ENCODE data around the gene IL22. TPM values are rescaled to one million over a fixed set of nuclear protein-coding genes. Genes with fewer than 3 reads are reported as not detected.

IL22 gene
- total and polyA plus RNA-seq, 9 of the 15 experiments (the other 6 are each of a cell fraction or from before 2014, with no cell fraction given) = not detected

- no peak for TF ChIP-seq HOMEZ (CRISPR knock-in tag; IDR thresholded peaks at IDR 0.05)
- TF ChIP-seq PBX2 (CRISPR knock-in tag; IDR thresholded peaks at IDR 0.05; ENCODE audit: low read depth) = no peak
- TF ChIP-seq PBX2 (tag; conservative IDR thresholded peaks at IDR 0.05; ENCODE audit: low read depth) = peak; percentile 74
- no peak for TF ChIP-seq ERF (CRISPR knock-in tag; IDR thresholded peaks at IDR 0.05)
- TF ChIP-seq BCLAF1 (IDR thresholded peaks at IDR 0.05; ENCODE audit: borderline replicate concordance in 1 of 2, control insufficient read depth in 1 of 2, low read depth in 2 of 2, low read length in 1 of 2) = no peak
- no peak for TF ChIP-seq CBX8 (IDR thresholded peaks at IDR 0.05; ENCODE audit: borderline replicate concordance, extremely low read depth, low read depth, low read length, poor library complexity, severe bottlenecking)
- TF ChIP-seq PKNOX1 (IDR thresholded peaks at IDR 0.05) = peak; percentile 22; the same call in 1 of the 2 replicates
- TF ChIP-seq ETV1 (tag; conservative IDR thresholded peaks at IDR 0.05; ENCODE audit: low read depth) = 0 out of 2 replicates have a peak, but pooled peaks have one; percentile 13
- no peak for TF ChIP-seq CHCHD3 (CRISPR knock-in tag; IDR thresholded peaks at IDR 0.05)
- peak; percentile 54 for TF ChIP-seq MEIS2 (IDR thresholded peaks at IDR 0.05; ENCODE audit: partially characterized antibody)
- no TSS peak for BruUV-seq (replicated peaks)
- H3K9me1 ChIP-seq (ENCODE audit: control insufficient read depth, insufficient read depth, low read length) = no peaks in the 10 kb centered on the region
- no peaks in the 10 kb centered on the region for H3K36me3 ChIP-seq (ENCODE audit: control insufficient read depth, insufficient read depth, low read length)
- no peaks in the 10 kb centered on the region; a peak in 2 of 5 replicates for H3K4me1 ChIP-seq (replicated peaks in 1 of 2; ENCODE audit: control insufficient read depth in 2 of 2, insufficient read depth in 2 of 2, low read length in 2 of 2)
- no peaks in the 10 kb centered on the region for H4K20me1 ChIP-seq (replicated peaks; ENCODE audit: control insufficient read depth, insufficient read depth, low read length)
- H2AFZ ChIP-seq (ENCODE audit: low read depth, low read length) = no peak overlapping the region
- no peaks in the 10 kb centered on the region for H3K79me2 ChIP-seq (ENCODE audit: control insufficient read depth, insufficient read depth, low read length)
- ChIA-PET POLR2A (no interaction called here), CTCF (ENCODE audit: low intra/inter-chr PET ratio) (no interaction called here)
- H3K9me3 ChIP-seq (replicated peaks; ENCODE audit: control insufficient read depth, insufficient read depth, low read depth, low read length) = no peaks in the 10 kb centered on the region
- no peak overlapping the region for H3K4me3 ChIP-seq
- DNase-seq (ENCODE audit: extremely low read depth in 1 of 4, low spot score in 3 of 4) (no peak), ATAC-seq (no peak), FAIRE-seq (no peak)
- WGBS (ENCODE audit: insufficient coverage, low coverage, missing lambda C conversion rate) = 16% methylated on average over 2 of the region's 2 CpGs
- H3K27ac ChIP-seq (ENCODE audit: extremely low read depth, low read depth, low read length) = no peak overlapping the region
- no peaks in the 10 kb centered on the region for H3K27me3 ChIP-seq (ENCODE audit: control insufficient read depth in 2 of 2, insufficient read depth in 2 of 2, low read length in 2 of 2)
- intact Hi-C loops (cut with micrococcal nuclease) (no loop called here), in situ Hi-C loops (cut with MboI) (no loop called here)
- no peak overlapping the region for H3K9ac ChIP-seq (ENCODE audit: insufficient read depth in 1 of 2, low read depth in 2 of 2, low read length in 2 of 2)
- no peak overlapping the region for H3K4me2 ChIP-seq (ENCODE audit: insufficient read depth, low read length)
Observed at GRCh38 chr12:68210875-68211274, 42.5 kb downstream of the IL22 start.
